ENCODE data around the gene OSBPL7. TPM values are rescaled to one million over a fixed set of nuclear protein-coding genes. Genes with fewer than 3 reads are reported as not detected.

Gene OSBPL7
- total RNA-seq, 1 experiment from 2014 or later: 9.1 TPM

DNA sequence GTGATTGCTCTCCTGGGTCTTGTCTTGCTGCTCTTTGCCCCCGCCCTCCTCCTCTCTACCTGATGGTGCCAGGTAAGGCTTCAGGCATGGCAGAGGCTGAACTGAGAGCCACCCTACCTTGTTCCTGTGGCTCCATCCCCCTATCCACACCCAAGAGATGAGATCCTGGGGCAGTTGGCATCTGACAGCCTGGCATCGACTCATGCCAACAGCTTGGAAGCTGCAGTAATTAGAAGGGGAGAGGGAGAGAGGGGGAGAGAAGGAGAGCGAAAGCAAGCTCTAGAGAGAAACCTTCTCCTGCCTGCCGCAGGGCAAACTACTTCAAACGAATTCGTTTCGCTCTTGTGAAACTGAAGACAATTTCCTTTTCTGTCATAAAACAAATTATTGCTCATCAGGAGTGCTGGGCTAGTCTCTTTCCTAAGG, 43.2 kb upstream of the OSBPL7 start:
- DNase-seq (ENCODE audit: low read depth, low spot score): no peak
- POLR2A ChIA-PET: no interaction called here
- H3K27me3 ChIP-seq (ENCODE audit: control insufficient read depth, insufficient read depth, low read length): no peaks in the 10 kb centered on the region
- TF ChIP-seq, protein P1, sequence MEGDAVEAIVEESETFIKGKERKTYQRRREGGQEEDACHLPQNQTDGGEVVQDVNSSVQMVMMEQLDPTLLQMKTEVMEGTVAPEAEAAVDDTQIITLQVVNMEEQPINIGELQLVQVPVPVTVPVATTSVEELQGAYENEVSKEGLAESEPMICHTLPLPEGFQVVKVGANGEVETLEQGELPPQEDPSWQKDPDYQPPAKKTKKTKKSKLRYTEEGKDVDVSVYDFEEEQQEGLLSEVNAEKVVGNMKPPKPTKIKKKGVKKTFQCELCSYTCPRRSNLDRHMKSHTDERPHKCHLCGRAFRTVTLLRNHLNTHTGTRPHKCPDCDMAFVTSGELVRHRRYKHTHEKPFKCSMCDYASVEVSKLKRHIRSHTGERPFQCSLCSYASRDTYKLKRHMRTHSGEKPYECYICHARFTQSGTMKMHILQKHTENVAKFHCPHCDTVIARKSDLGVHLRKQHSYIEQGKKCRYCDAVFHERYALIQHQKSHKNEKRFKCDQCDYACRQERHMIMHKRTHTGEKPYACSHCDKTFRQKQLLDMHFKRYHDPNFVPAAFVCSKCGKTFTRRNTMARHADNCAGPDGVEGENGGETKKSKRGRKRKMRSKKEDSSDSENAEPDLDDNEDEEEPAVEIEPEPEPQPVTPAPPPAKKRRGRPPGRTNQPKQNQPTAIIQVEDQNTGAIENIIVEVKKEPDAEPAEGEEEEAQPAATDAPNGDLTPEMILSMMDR (IDR thresholded peaks at IDR 0.05): no peak
- TF ChIP-seq POLR2AphosphoS5 (IDR thresholded peaks at IDR 0.05; ENCODE audit: low read depth, low read length) (no peak), SIN3A (IDR thresholded peaks at IDR 0.05; ENCODE audit: borderline replicate concordance, insufficient read depth, low read depth, low read length) (no peak), TCF7L2 (IDR thresholded peaks at IDR 0.05; ENCODE audit: low read depth, low read length) (no peak)
- TF ChIP-seq, protein P2, sequence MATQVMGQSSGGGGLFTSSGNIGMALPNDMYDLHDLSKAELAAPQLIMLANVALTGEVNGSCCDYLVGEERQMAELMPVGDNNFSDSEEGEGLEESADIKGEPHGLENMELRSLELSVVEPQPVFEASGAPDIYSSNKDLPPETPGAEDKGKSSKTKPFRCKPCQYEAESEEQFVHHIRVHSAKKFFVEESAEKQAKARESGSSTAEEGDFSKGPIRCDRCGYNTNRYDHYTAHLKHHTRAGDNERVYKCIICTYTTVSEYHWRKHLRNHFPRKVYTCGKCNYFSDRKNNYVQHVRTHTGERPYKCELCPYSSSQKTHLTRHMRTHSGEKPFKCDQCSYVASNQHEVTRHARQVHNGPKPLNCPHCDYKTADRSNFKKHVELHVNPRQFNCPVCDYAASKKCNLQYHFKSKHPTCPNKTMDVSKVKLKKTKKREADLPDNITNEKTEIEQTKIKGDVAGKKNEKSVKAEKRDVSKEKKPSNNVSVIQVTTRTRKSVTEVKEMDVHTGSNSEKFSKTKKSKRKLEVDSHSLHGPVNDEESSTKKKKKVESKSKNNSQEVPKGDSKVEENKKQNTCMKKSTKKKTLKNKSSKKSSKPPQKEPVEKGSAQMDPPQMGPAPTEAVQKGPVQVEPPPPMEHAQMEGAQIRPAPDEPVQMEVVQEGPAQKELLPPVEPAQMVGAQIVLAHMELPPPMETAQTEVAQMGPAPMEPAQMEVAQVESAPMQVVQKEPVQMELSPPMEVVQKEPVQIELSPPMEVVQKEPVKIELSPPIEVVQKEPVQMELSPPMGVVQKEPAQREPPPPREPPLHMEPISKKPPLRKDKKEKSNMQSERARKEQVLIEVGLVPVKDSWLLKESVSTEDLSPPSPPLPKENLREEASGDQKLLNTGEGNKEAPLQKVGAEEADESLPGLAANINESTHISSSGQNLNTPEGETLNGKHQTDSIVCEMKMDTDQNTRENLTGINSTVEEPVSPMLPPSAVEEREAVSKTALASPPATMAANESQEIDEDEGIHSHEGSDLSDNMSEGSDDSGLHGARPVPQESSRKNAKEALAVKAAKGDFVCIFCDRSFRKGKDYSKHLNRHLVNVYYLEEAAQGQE (IDR thresholded peaks at IDR 0.05; ENCODE audit: insufficient read depth in 1 of 2, low read depth in 2 of 2, low read length in 1 of 2): no peak
- H3K27ac ChIP-seq (ENCODE audit: low read length): no peak overlapping the region
- CTCF ChIA-PET: interaction anchor here (0.7 to 1.3 kb wide), 2 partner anchors 19 to 25 kb away, joined by 3 read pairs; no protein-coding TSS in a partner anchor
- no TSS peak for BruUV-seq (replicated peaks)
- no peaks in the 10 kb centered on the region for H3K9me3 ChIP-seq (ENCODE audit: control insufficient read depth, insufficient read depth, low read depth, low read length)
- H3K4me3 ChIP-seq (ENCODE audit: low read depth in 2 of 2, low read length in 2 of 2): no peak overlapping the region
- intact Hi-C loops (cut with micrococcal nuclease; ENCODE audit: unreplicated experiment): no loop called here
- ATAC-seq: no peak
- peaks cover 10% of the 10 kb centered on the region for H3K4me1 ChIP-seq (ENCODE audit: control insufficient read depth, insufficient read depth, low read length)
- in situ Hi-C loops (cut with HindIII; ENCODE audit: low pct_unique_long_range_greater_than_20kb, low sequenced_read_pairs): no loop called here
- H3K36me3 ChIP-seq (ENCODE audit: control insufficient read depth, insufficient read depth, low read length): no peaks in the 10 kb centered on the region

DNA sequence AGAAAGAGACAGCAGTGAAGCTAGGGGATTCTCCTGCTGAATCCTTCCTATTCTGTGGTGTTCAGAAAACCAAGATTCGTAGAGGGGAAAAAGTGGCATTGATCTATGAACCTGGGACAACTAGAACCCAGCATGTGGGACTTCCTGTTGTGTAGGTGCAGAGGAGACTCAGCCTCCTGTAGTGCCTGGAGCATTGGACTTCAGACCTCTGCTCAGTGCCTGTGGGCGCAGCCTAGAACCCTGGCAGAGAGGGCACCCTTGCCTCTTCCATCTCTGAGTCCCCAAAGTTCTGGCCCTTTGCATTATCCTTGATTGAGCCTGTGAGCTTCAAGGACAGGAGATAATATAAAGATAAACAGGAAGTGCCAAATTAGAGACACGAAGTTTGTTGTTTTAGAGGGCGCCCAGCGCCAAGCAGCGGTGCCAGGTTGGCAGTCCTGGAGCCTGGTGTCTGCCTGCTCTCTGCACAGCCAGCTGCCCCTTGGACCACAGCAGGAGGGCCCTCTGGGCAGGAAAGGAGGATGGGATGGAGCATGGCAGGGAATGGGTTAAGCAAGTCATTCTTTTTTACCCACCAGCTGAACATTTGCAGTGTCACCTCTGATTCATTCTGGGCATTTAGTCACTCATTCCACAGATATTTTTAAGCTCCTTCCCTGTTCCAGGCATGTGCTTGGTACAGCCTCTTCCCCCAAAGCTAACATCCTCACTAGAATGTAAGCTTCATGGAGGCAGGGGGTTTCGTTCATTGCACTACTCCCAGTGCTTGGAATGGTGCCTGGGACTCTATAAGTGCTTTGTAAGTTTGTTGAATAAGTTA, 41.2 kb upstream of the OSBPL7 start:
- TF ChIP-seq, protein P1 (IDR thresholded peaks at IDR 0.05): no peak
- no peak for TF ChIP-seq SIN3A (IDR thresholded peaks at IDR 0.05; ENCODE audit: borderline replicate concordance, insufficient read depth, low read depth, low read length)
- no peak for TF ChIP-seq POLR2AphosphoS5 (IDR thresholded peaks at IDR 0.05; ENCODE audit: low read depth, low read length)
- TF ChIP-seq, protein P2 (IDR thresholded peaks at IDR 0.05; ENCODE audit: insufficient read depth in 1 of 2, low read depth in 2 of 2, low read length in 1 of 2): no peak
- TF ChIP-seq TCF7L2 (IDR thresholded peaks at IDR 0.05; ENCODE audit: low read depth, low read length): no peak
- Histone ChIP-seq H3K4me3 (ENCODE audit: low read depth in 2 of 2, low read length in 2 of 2) (no peak overlapping the region), H3K4me1 (ENCODE audit: control insufficient read depth, insufficient read depth, low read length) (peaks cover 10% of the 10 kb centered on the region), H3K27ac (ENCODE audit: low read length) (no peak overlapping the region), H3K9me3 (ENCODE audit: control insufficient read depth, insufficient read depth, low read depth, low read length) (no peaks in the 10 kb centered on the region), H3K27me3 (ENCODE audit: control insufficient read depth, insufficient read depth, low read length) (no peaks in the 10 kb centered on the region), H3K36me3 (ENCODE audit: control insufficient read depth, insufficient read depth, low read length) (no peaks in the 10 kb centered on the region)
- CTCF ChIA-PET: interaction anchor here (0.6 to 0.9 kb wide), 4 partner anchors 25 to 1650 kb away, joined by 3 to 6 read pairs (median 4); no protein-coding TSS in a partner anchor
- BruUV-seq (replicated peaks): no TSS peak
- in situ Hi-C loops (cut with HindIII; ENCODE audit: low pct_unique_long_range_greater_than_20kb, low sequenced_read_pairs): no loop called here
- POLR2A ChIA-PET: no interaction called here
- intact Hi-C loops (cut with micrococcal nuclease; ENCODE audit: unreplicated experiment): no loop called here
- ATAC-seq (peak; percentile 74), DNase-seq (ENCODE audit: low read depth, low spot score) (peak; percentile 41)

Measured in Panc1 (cell line).